GM12875 (cell line): ENCODE results near the gene IFNA13.

ENCODE experiments used
- H3K4me3 ChIP-seq: one replicate; pipeline ENCODE4 v1.5.1; 2011; ENCODE audit warnings: low read depth, low read length, control low read depth
- TF ChIP-seq, protein P1 (sequence below): IDR thresholded peaks from 2 replicates; pipeline ENCODE4 v1.5.1; 2011; ENCODE audit warnings: low read depth, mild to moderate bottlenecking, control low read depth, inconsistent platforms, low read length, moderate library complexity, borderline replicate concordance; ENCODE audit not compliant: insufficient read depth

IFNA13 gene

DNA sequence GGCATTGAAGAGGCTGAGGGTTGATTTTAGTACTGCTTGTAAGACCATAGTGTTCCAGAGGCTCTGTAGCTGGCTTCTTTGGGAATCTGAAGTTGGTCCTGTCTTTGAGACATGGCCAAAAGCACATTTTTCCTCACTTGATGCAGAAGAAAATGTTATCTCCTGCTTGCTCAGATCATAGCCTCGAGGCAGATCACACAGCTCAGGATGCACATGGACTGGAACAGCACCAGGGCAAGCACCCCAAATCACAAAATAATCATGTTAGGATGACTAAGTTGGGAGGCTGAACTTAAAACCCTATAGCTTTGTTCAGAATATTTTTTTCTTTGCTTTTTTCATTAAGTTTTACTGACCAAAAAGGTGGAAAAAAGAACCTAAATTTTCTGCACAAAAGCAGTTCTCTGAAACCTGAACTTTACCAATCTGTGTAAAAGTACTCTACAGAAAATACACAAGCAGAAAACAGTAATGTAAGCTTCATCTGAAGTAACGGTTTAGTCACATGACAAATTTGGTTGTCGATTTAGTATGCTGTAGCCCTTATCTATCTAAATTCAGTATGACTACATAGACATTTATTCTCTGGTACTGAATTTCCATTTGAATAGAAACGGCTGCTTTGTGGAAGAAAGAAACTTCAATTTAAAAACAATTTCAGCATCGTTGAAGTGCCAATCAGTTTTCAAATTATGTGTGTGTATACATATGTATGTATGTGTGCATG, 36.0 kb downstream of the IFNA13 start:
- TF ChIP-seq, protein P1, sequence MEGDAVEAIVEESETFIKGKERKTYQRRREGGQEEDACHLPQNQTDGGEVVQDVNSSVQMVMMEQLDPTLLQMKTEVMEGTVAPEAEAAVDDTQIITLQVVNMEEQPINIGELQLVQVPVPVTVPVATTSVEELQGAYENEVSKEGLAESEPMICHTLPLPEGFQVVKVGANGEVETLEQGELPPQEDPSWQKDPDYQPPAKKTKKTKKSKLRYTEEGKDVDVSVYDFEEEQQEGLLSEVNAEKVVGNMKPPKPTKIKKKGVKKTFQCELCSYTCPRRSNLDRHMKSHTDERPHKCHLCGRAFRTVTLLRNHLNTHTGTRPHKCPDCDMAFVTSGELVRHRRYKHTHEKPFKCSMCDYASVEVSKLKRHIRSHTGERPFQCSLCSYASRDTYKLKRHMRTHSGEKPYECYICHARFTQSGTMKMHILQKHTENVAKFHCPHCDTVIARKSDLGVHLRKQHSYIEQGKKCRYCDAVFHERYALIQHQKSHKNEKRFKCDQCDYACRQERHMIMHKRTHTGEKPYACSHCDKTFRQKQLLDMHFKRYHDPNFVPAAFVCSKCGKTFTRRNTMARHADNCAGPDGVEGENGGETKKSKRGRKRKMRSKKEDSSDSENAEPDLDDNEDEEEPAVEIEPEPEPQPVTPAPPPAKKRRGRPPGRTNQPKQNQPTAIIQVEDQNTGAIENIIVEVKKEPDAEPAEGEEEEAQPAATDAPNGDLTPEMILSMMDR: no peak
- H3K4me3 ChIP-seq: no peak overlapping the region

- no peak overlapping the region for H3K4me3 ChIP-seq
- TF ChIP-seq, protein P1: peak; percentile 37; the same call in 1 of the 2 replicates
Measured at GRCh38 chr9:21326526-21327139, 41.2 kb downstream of the IFNA13 start.

DNA sequence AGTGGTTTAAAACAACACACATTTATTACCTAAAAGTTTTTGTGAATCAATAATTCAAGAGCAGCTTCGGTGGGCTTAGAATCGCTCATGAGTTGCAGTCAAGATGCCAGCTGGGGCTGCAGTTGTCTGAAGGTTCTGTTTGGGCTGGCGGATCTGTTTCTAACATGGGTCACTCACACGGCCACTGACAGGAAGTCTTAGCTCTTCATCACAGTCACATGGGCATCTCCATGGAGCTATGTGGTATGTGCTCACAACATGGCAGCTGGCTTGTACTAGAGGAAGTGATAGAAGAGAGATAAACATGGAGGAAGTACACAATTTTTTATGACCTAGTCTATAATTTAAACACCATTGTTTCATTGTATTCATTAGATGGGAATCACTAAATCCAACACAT, 43.8 kb downstream of the IFNA13 start:
- H3K4me3 ChIP-seq: no peak overlapping the region
- TF ChIP-seq, protein P1: no peak

GRCh38 chr9:21322911-21323461, 44.9 kb downstream of the IFNA13 start:
- TF ChIP-seq, protein P1: no peak
- no peak overlapping the region for H3K4me3 ChIP-seq

GRCh38 chr9:21320465-21320864, 47.4 kb downstream of the IFNA13 start:
- H3K4me3 ChIP-seq: no peak overlapping the region
- TF ChIP-seq, protein P1: no peak

GRCh38 chr9:21317956-21318923, 49.6 kb downstream of the IFNA13 start:
- TF ChIP-seq, protein P1: peak; percentile 53; the same call in 1 of the 2 replicates
- no peak overlapping the region for H3K4me3 ChIP-seq
